BLaER1 treated with 17β-estradiol and CSF1 and Interleukin-3, amounts not matched to agents 10 nM and 100 nM (cell line): Measurements from ENCODE around the gene POU6F1.

Source experiments
- H3K27ac ChIP-seq, 11 experiments: shearing (Covaris generic); formaldehyde crosslinking; 2 replicates each; pipeline ENCODE4 v1.8.1; 2022
- H3K27me3 ChIP-seq, 11 experiments: shearing (Covaris generic); formaldehyde crosslinking; 2 replicates each; pipeline ENCODE4 v1.8.1; 2022
- H3K36me3 ChIP-seq, 11 experiments: shearing (Covaris generic); formaldehyde crosslinking; 2 replicates each; pipeline ENCODE4 v1.8.1; 2022
- H3K4me1 ChIP-seq, 10 experiments: shearing (Covaris generic); formaldehyde crosslinking; 2 replicates each; pipeline ENCODE4 v1.8.1; 2022
- H3K4me2 ChIP-seq, 11 experiments: shearing (Covaris generic); formaldehyde crosslinking; 2 replicates each; pipeline ENCODE4 v1.8.1; 2022
- H3K4me3 ChIP-seq, 10 experiments: shearing (Covaris generic); formaldehyde crosslinking; 2 replicates each; pipeline ENCODE4 v1.8.1; 2022
- H3K9ac ChIP-seq, 11 experiments: shearing (Covaris generic); formaldehyde crosslinking; 2 replicates each; pipeline ENCODE4 v1.8.1; 2022
- H3K9me3 ChIP-seq, 11 experiments: shearing (Covaris generic); formaldehyde crosslinking; replicated peaks in 1 of 11; 2 replicates each; pipeline ENCODE4 v1.8.1; 2022
- H4K20me1 ChIP-seq, 11 experiments: shearing (Covaris generic); formaldehyde crosslinking; 2 replicates each; pipeline ENCODE4 v1.8.1; 2022
- Cebpa-rat ChIP-seq, 11 experiments: shearing (Covaris generic); IDR thresholded peaks; 2 replicates each; pipeline ENCODE4 v1.8.1; 2022

Gene POU6F1

GRCh38 chr12:51197736-51198567 is 19.9 kb downstream of the POU6F1 start:
- Histone ChIP-seq H3K27me3 (no peaks in the 10 kb centered on the region), H3K4me2 (no peak overlapping the region), H3K9ac (no peak overlapping the region), H3K9me3 (no peaks in the 10 kb centered on the region), H3K27ac (no peak overlapping the region), H3K36me3 (no peaks in the 10 kb centered on the region), H4K20me1 (no peaks in the 10 kb centered on the region), H3K4me3 (no peak overlapping the region), H3K4me1 (peaks cover 0 to 8% (median 0%) of the 10 kb centered on the region in 10 experiments; a peak in 2 of 20 replicates)
- TF ChIP-seq Cebpa-rat (IDR thresholded peaks at IDR 0.05) = no peak

GRCh38 chr12:51196547-51196946 is 21.3 kb downstream of the POU6F1 start:
- no peaks in the 10 kb centered on the region for H3K9me3 ChIP-seq
- H3K4me2 ChIP-seq = no peak overlapping the region
- H3K36me3 ChIP-seq = no peaks in the 10 kb centered on the region
- no peak for TF ChIP-seq Cebpa-rat (IDR thresholded peaks at IDR 0.05)
- no peak overlapping the region for H3K9ac ChIP-seq
- no peaks in the 10 kb centered on the region for H3K27me3 ChIP-seq
- H3K4me1 ChIP-seq = peaks cover 0 to 8% (median 0%) of the 10 kb centered on the region in 10 experiments; a peak in 2 of 20 replicates
- no peak overlapping the region for H3K4me3 ChIP-seq
- no peak overlapping the region for H3K27ac ChIP-seq
- no peaks in the 10 kb centered on the region for H4K20me1 ChIP-seq

- Histone ChIP-seq H3K4me3 (no peak overlapping the region), H3K9ac (no peak overlapping the region)
Observed at GRCh38 chr12:51195841-51196240, 22.0 kb downstream of the POU6F1 start.

GRCh38 chr12:51192284-51192671 is 25.6 kb downstream of the POU6F1 start:
- no peaks in the 10 kb centered on the region; a peak in 1 of 22 replicates for H3K36me3 ChIP-seq
- H3K4me3 ChIP-seq = no peak overlapping the region

More at GRCh38 chr12:51195841-51196240, 22.0 kb downstream of the POU6F1 start:
- Histone ChIP-seq H3K4me2 (no peak overlapping the region), H4K20me1 (no peaks in the 10 kb centered on the region), H3K9me3 (no peaks in the 10 kb centered on the region), H3K27me3 (no peaks in the 10 kb centered on the region), H3K4me1 (peaks cover 0 to 8% (median 0%) of the 10 kb centered on the region in 10 experiments; a peak in 2 of 20 replicates), H3K27ac (no peak overlapping the region), H3K36me3 (no peaks in the 10 kb centered on the region)
- TF ChIP-seq Cebpa-rat (IDR thresholded peaks at IDR 0.05) = no peak

GRCh38 chr12:51191516-51192283 is 26.2 kb downstream of the POU6F1 start:
- H3K9me3 ChIP-seq = no peaks in the 10 kb centered on the region

More at GRCh38 chr12:51192284-51192671, 25.6 kb downstream of the POU6F1 start:
- H3K9me3 ChIP-seq = no peaks in the 10 kb centered on the region
- no peak overlapping the region for H3K4me2 ChIP-seq
- no peak overlapping the region for H3K27ac ChIP-seq
- no peak overlapping the region for H3K9ac ChIP-seq
- H3K4me1 ChIP-seq = peaks cover 3 to 15% (median 10%) of the 10 kb centered on the region in 10 experiments; a peak in 17 of 20 replicates
- H4K20me1 ChIP-seq = no peaks in the 10 kb centered on the region
- no peak for TF ChIP-seq Cebpa-rat (IDR thresholded peaks at IDR 0.05)
- H3K27me3 ChIP-seq = no peaks in the 10 kb centered on the region

GRCh38 chr12:51190820-51191219 is 27.0 kb downstream of the POU6F1 start:
- H3K27me3 ChIP-seq = no peaks in the 10 kb centered on the region
- no peak overlapping the region for H3K9ac ChIP-seq
- H3K4me3 ChIP-seq = no peak overlapping the region
- no peaks in the 10 kb centered on the region for H4K20me1 ChIP-seq
- no peaks in the 10 kb centered on the region; a peak in 1 of 22 replicates for H3K36me3 ChIP-seq
- no peak for TF ChIP-seq Cebpa-rat (IDR thresholded peaks at IDR 0.05)
- H3K9me3 ChIP-seq = no peaks in the 10 kb centered on the region
- peaks cover 15 to 24% (median 21%) of the 10 kb centered on the region in 10 experiments for H3K4me1 ChIP-seq
- H3K4me2 ChIP-seq = no peak overlapping the region
- no peak overlapping the region for H3K27ac ChIP-seq

More at GRCh38 chr12:51191516-51192283, 26.2 kb downstream of the POU6F1 start:
- TF ChIP-seq Cebpa-rat (IDR thresholded peaks at IDR 0.05) = no peak
- H3K4me2 ChIP-seq = no peak overlapping the region
- H3K27me3 ChIP-seq = no peaks in the 10 kb centered on the region
- H3K27ac ChIP-seq = no peak overlapping the region
- H3K9ac ChIP-seq = no peak overlapping the region
- H4K20me1 ChIP-seq = no peaks in the 10 kb centered on the region
- peaks cover 9 to 21% (median 16%) of the 10 kb centered on the region in 10 experiments for H3K4me1 ChIP-seq
- H3K4me3 ChIP-seq = no peak overlapping the region
- H3K36me3 ChIP-seq = no peaks in the 10 kb centered on the region; a peak in 1 of 22 replicates

GRCh38 chr12:51189790-51190355 is 28.0 kb downstream of the POU6F1 start:
- Histone ChIP-seq H3K9ac (no peak overlapping the region), H3K4me3 (no peak overlapping the region), H3K4me1 (peaks cover 15 to 24% (median 21%) of the 10 kb centered on the region in 10 experiments), H3K36me3 (no peaks in the 10 kb centered on the region; a peak in 1 of 22 replicates), H4K20me1 (no peaks in the 10 kb centered on the region), H3K27ac (no peak overlapping the region), H3K27me3 (no peaks in the 10 kb centered on the region), H3K4me2 (no peak overlapping the region), H3K9me3 (no peaks in the 10 kb centered on the region)
- no peak for TF ChIP-seq Cebpa-rat (IDR thresholded peaks at IDR 0.05)

GRCh38 chr12:51188359-51189051 is 29.4 kb downstream of the POU6F1 start:
- no peak overlapping the region for H3K27ac ChIP-seq
- no peaks in the 10 kb centered on the region; a peak in 1 of 22 replicates for H3K36me3 ChIP-seq
- H3K4me3 ChIP-seq = no peak overlapping the region
- peak overlapping the region in 6 of 11 experiments; percentile 0 to 59 (median 13); a peak in 7 of 22 replicates for H3K4me2 ChIP-seq
- H4K20me1 ChIP-seq = no peaks in the 10 kb centered on the region
- peaks cover 15 to 24% (median 21%) of the 10 kb centered on the region in 10 experiments for H3K4me1 ChIP-seq
- H3K27me3 ChIP-seq = no peaks in the 10 kb centered on the region
- no peak for TF ChIP-seq Cebpa-rat (IDR thresholded peaks at IDR 0.05)
- H3K9me3 ChIP-seq = no peaks in the 10 kb centered on the region
- H3K9ac ChIP-seq = no peak overlapping the region
